Hepatocyte (in vitro differentiated cells): ENCODE data around the gene HS2ST1. TPM values are rescaled to one million over a fixed set of nuclear protein-coding genes. Genes with fewer than 3 reads are reported as not detected.

ENCODE experiments used
- DNase-seq: peaks from one replicate; pipeline ENCODE4 v3.0.0-alpha.2; 2016; ENCODE audit warnings: low spot score
- H2AFZ ChIP-seq: fragments of 200-600 bp; sonication (generic); 2 replicates; pipeline ENCODE4 v1.6.0; 2016; ENCODE audit warnings: antibody characterized with exemption, mild to moderate bottlenecking
- H3K27ac ChIP-seq: fragments of 200-600 bp; sonication (generic); 2 replicates; pipeline ENCODE4 v1.5.1; 2016; ENCODE audit warnings: mild to moderate bottlenecking
- H3K27me3 ChIP-seq: fragments of 200-600 bp; sonication (generic); 2 replicates; pipeline ENCODE4 v1.6.1; 2016
- H3K36me3 ChIP-seq: fragments of 200-600 bp; sonication (generic); replicated peaks from 2 replicates; pipeline ENCODE4 v1.5.1; 2016; ENCODE audit warnings: low read depth; ENCODE audit not compliant: insufficient read depth
- H3K4me1 ChIP-seq: fragments of 200-600 bp; sonication (generic); 2 replicates; pipeline ENCODE4 v1.5.1; 2016; ENCODE audit warnings: mild to moderate bottlenecking, moderate library complexity; ENCODE audit not compliant: insufficient read depth
- H3K4me2 ChIP-seq: fragments of 200-600 bp; sonication (generic); 2 replicates; pipeline ENCODE4 v1.6.0; 2016
- H3K4me3 ChIP-seq: fragments of 200-600 bp; sonication (generic); 2 replicates; pipeline ENCODE4 v1.5.1; 2016; ENCODE audit warnings: mild to moderate bottlenecking
- H3K79me2 ChIP-seq: fragments of 200-600 bp; sonication (generic); 2 replicates; pipeline ENCODE4 v1.6.0; 2017; ENCODE audit warnings: mild to moderate bottlenecking
- H3K9me2 ChIP-seq: fragments of 200-600 bp; sonication (generic); replicated peaks from 2 replicates; pipeline ENCODE4 v1.6.0; 2017; ENCODE audit warnings: mild to moderate bottlenecking; ENCODE audit not compliant: insufficient read depth
- H3K9me3 ChIP-seq: fragments of 200-600 bp; sonication (generic); 2 replicates; pipeline ENCODE4 v1.5.1; 2016; ENCODE audit warnings: low read depth, mild to moderate bottlenecking
- H4K20me1 ChIP-seq: fragments of 200-600 bp; sonication (generic); 2 replicates; pipeline ENCODE4 v1.6.0; 2016; ENCODE audit warnings: mild to moderate bottlenecking; ENCODE audit not compliant: insufficient read depth, poor library complexity, severe bottlenecking
- CTCF ChIP-seq: fragments of 200-600 bp; sonication (generic); IDR thresholded peaks from 2 replicates; pipeline ENCODE4 v1.5.1; 2016; ENCODE audit warnings: antibody characterized with exemption, mild to moderate bottlenecking; ENCODE audit not compliant: poor library complexity
- EZH2 ChIP-seq: fragments of 200-600 bp; sonication (generic); IDR thresholded peaks from 2 replicates; pipeline ENCODE4 v1.6.1; 2016; ENCODE audit warnings: antibody characterized with exemption, mild to moderate bottlenecking, borderline replicate concordance
- EZH2phosphoT487 ChIP-seq: fragments of 200-600 bp; sonication (generic); IDR thresholded peaks from one replicate; pipeline ENCODE4 v1.6.1; 2018; ENCODE audit warnings: antibody characterized with exemption, mild to moderate bottlenecking, low read depth, moderate library complexity; ENCODE audit not compliant: unreplicated experiment, severe bottlenecking
- WGBS: methylation state at CpG from one replicate; pipeline ENCODE4 v1.1.6; 2016; ENCODE audit warnings: low lambda C conversion rate; ENCODE audit errors: missing lambda C conversion rate; 5-methylcytosine and 5-hydroxymethylcytosine counted together
- polyA plus RNA-seq: library from polyadenylated mRNA; unstranded; fragments of >200 nt; fragmentation: Nextera tagmentation; extraction: Ambion mirVana; gene quantifications from 2 replicates; pipeline ENCODE4 v1.2.1, GENCODE V29; 2016
- total RNA-seq: library from RNA; depleted of rRNA; stranded (reverse); fragments of >200 nt; gene quantifications from 2 replicates; pipeline ENCODE4 v1.2.3, GENCODE V29; 2014

The HS2ST1 gene
- total and polyA plus RNA-seq, 2 experiments from 2014 or later = 19.1 to 42.3 TPM

- TF ChIP-seq EZH2phosphoT487 (no peak), CTCF (no peak), EZH2 (no peak)
- no peak overlapping the region for H3K4me2 ChIP-seq
Measured at GRCh38 chr1:87115891-87116290, 201.5 kb downstream of the HS2ST1 start.

GRCh38 chr1:87117761-87118368, 203.4 kb downstream of the HS2ST1 start:
- Histone ChIP-seq H3K4me3 (no peak overlapping the region), H4K20me1 (no peaks in the 10 kb centered on the region), H3K9me3 (no peaks in the 10 kb centered on the region), H3K27ac (no peak overlapping the region), H2AFZ (no peak overlapping the region), H3K36me3 (no peaks in the 10 kb centered on the region), H3K4me2 (no peak overlapping the region), H3K4me1 (peaks cover 9% of the 10 kb centered on the region), H3K9me2 (no peaks in the 10 kb centered on the region), H3K79me2 (no peaks in the 10 kb centered on the region), H3K27me3 (no peaks in the 10 kb centered on the region)
- DNase-seq = no peak
- 89% methylated on average over 7 of the region's 7 CpGs for WGBS
- no peak for TF ChIP-seq CTCF
- TF ChIP-seq EZH2 = no peak
- no peak for TF ChIP-seq EZH2phosphoT487

More at GRCh38 chr1:87115891-87116290, 201.5 kb downstream of the HS2ST1 start:
- Histone ChIP-seq H3K9me3 (no peaks in the 10 kb centered on the region), H3K27me3 (no peaks in the 10 kb centered on the region), H2AFZ (no peak overlapping the region), H3K4me1 (peaks cover 14% of the 10 kb centered on the region), H3K79me2 (no peaks in the 10 kb centered on the region), H3K36me3 (no peaks in the 10 kb centered on the region), H4K20me1 (no peaks in the 10 kb centered on the region), H3K27ac (no peak overlapping the region), H3K4me3 (no peak overlapping the region), H3K9me2 (no peaks in the 10 kb centered on the region)
- DNase-seq = no peak
- WGBS = 51% methylated on average over 3 of the region's 3 CpGs

- WGBS = 92% methylated on average over 5 of the region's 5 CpGs
- Histone ChIP-seq H3K27me3 (no peaks in the 10 kb centered on the region), H3K36me3 (no peaks in the 10 kb centered on the region), H3K4me2 (no peak overlapping the region), H2AFZ (no peak overlapping the region), H3K4me1 (peaks cover 9% of the 10 kb centered on the region), H3K27ac (no peak overlapping the region), H4K20me1 (no peaks in the 10 kb centered on the region), H3K79me2 (no peaks in the 10 kb centered on the region), H3K9me2 (no peaks in the 10 kb centered on the region), H3K4me3 (no peak overlapping the region), H3K9me3 (no peaks in the 10 kb centered on the region)
- no peak for DNase-seq
- TF ChIP-seq EZH2 (no peak), EZH2phosphoT487 (no peak), CTCF (no peak)
Measured at GRCh38 chr1:87119541-87120140, 205.2 kb downstream of the HS2ST1 start.
